ENCODE data around the gene GRPEL1.

DNA sequence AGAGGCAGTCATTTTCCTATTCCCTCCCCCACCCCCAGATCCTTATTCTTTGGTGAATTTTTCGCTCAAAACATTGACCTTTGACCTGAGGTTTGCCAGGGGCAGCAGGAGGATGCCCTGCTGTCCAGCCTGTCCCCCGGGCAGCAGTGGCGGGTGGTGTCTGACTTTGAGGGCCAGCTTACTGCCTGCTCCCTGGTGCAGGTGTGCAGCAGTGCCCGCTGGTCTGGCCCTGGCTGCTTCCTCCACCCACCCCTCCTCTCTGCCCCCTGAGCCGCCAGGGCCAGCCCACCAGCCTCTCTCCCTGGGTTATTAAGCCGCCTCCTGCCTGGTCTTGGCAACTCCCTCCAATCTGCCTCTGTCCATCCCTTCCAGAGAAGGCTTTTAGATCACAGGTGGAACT is 40.8 kb upstream of the GRPEL1 start:
- TF ChIP-seq BCL3 (IDR thresholded peaks at IDR 0.05): no peak
- TF ChIP-seq ZSCAN20 (CRISPR knock-in tag; IDR thresholded peaks at IDR 0.05): no peak
- TF ChIP-seq, protein P1, sequence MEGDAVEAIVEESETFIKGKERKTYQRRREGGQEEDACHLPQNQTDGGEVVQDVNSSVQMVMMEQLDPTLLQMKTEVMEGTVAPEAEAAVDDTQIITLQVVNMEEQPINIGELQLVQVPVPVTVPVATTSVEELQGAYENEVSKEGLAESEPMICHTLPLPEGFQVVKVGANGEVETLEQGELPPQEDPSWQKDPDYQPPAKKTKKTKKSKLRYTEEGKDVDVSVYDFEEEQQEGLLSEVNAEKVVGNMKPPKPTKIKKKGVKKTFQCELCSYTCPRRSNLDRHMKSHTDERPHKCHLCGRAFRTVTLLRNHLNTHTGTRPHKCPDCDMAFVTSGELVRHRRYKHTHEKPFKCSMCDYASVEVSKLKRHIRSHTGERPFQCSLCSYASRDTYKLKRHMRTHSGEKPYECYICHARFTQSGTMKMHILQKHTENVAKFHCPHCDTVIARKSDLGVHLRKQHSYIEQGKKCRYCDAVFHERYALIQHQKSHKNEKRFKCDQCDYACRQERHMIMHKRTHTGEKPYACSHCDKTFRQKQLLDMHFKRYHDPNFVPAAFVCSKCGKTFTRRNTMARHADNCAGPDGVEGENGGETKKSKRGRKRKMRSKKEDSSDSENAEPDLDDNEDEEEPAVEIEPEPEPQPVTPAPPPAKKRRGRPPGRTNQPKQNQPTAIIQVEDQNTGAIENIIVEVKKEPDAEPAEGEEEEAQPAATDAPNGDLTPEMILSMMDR (IDR thresholded peaks at IDR 0.05): no peak
- no peak for TF ChIP-seq POLR2AphosphoS2 (conservative IDR thresholded peaks at IDR 0.05; ENCODE audit: low read length)

Measured in A549 (cell line).